GM12878 (cell line): ENCODE measurements around the gene IER3. TPM values are rescaled to one million over a fixed set of nuclear protein-coding genes. Genes with fewer than 3 reads are reported as not detected.

ENCODE experiments used
- ATF3 ChIP-seq: IDR thresholded peaks from 2 replicates; pipeline ENCODE4 v1.6.1; 2011; ENCODE audit warnings: low read depth, mild to moderate bottlenecking, low read length, moderate library complexity, borderline replicate concordance; ENCODE audit errors: extremely low read depth
- ATF7 ChIP-seq: fragments of 450-650 bp; IDR thresholded peaks from 2 replicates; pipeline ENCODE4 v1.6.1; 2016; ENCODE audit warnings: low read depth, mild to moderate bottlenecking
- BMI1 ChIP-seq: fragments of 450-650 bp; IDR thresholded peaks from 2 replicates; pipeline ENCODE4 v1.6.1; 2016; ENCODE audit warnings: mild to moderate bottlenecking, moderate library complexity, borderline replicate concordance
- CBX3 ChIP-seq: fragments of 200-600 bp; sonication (generic); IDR thresholded peaks from 2 replicates; pipeline ENCODE4 v1.6.1; 2016; ENCODE audit warnings: low read depth, borderline replicate concordance
- CBX5 ChIP-seq: sonication (generic); IDR thresholded peaks from 2 replicates; pipeline ENCODE4 v1.6.1; 2016; ENCODE audit warnings: low read depth, moderate library complexity, mild to moderate bottlenecking, inconsistent platforms
- CHD2 ChIP-seq: IDR thresholded peaks from 2 replicates; pipeline ENCODE4 v1.6.1; 2011; ENCODE audit warnings: low read depth, low read length, improper control_type of control experiment, borderline replicate concordance
- CREB1 ChIP-seq: IDR thresholded peaks from 2 replicates; pipeline ENCODE4 v1.6.1; 2012; ENCODE audit warnings: low read depth, mild to moderate bottlenecking, inconsistent platforms
- E2F8 ChIP-seq: fragments of 450-650 bp; IDR thresholded peaks from 2 replicates; pipeline ENCODE4 v1.6.1; 2018; ENCODE audit warnings: mild to moderate bottlenecking, low read depth, moderate library complexity; ENCODE audit not compliant: partially characterized antibody
- EED ChIP-seq: sonication (generic); IDR thresholded peaks from 2 replicates; pipeline ENCODE4 v1.6.1; 2016; ENCODE audit warnings: antibody characterized with exemption, low read depth
- FOS ChIP-seq: IDR thresholded peaks from 3 replicates; pipeline ENCODE4 v1.6.1; 2011; ENCODE audit warnings: borderline replicate concordance; ENCODE audit not compliant: insufficient read length; ENCODE audit errors: extremely low read depth
- MEF2A ChIP-seq: IDR thresholded peaks from 2 replicates; pipeline ENCODE4 v1.6.1; 2011; ENCODE audit warnings: low read depth, mild to moderate bottlenecking, low read length, moderate library complexity; ENCODE audit not compliant: insufficient read depth
- MLLT1 ChIP-seq: fragments of 450-650 bp; IDR thresholded peaks from 2 replicates; pipeline ENCODE4 v1.6.1; 2016; ENCODE audit warnings: mild to moderate bottlenecking
- NFIC ChIP-seq: IDR thresholded peaks from 2 replicates; pipeline ENCODE4 v1.6.1; 2012; ENCODE audit warnings: low read depth, mild to moderate bottlenecking, inconsistent platforms, low read length, moderate library complexity
- POLR2AphosphoS2 ChIP-seq: IDR thresholded peaks from 2 replicates; pipeline ENCODE4 v1.6.1; 2011; ENCODE audit warnings: low read depth, mild to moderate bottlenecking, low read length, improper control_type of control experiment, moderate library complexity
- RELB ChIP-seq: fragments of 450-650 bp; IDR thresholded peaks from 2 replicates; pipeline ENCODE4 v1.6.1; 2017; ENCODE audit warnings: low read depth, mild to moderate bottlenecking, moderate library complexity
- TARDBP ChIP-seq: IDR thresholded peaks from 2 replicates; pipeline ENCODE4 v1.6.1; 2016; ENCODE audit warnings: borderline replicate concordance
- TCF3 ChIP-seq: IDR thresholded peaks from 2 replicates; pipeline ENCODE4 v1.6.1; 2012; ENCODE audit warnings: low read depth, mild to moderate bottlenecking, low read length, borderline replicate concordance; ENCODE audit not compliant: insufficient read depth
- YY1 ChIP-seq: IDR thresholded peaks from 2 replicates; pipeline ENCODE4 v1.6.1; 2011; ENCODE audit warnings: low read depth, mild to moderate bottlenecking, low read length
- ZNF592 ChIP-seq: fragments of 450-650 bp; IDR thresholded peaks from 2 replicates; pipeline ENCODE4 v1.6.1; 2017; ENCODE audit warnings: mild to moderate bottlenecking, moderate library complexity
- polyA plus RNA-seq, 11 experiments: library from polyadenylated mRNA; depleted of rRNA in 4 of 11; unstranded in 6 of 11; stranded (reverse) in 5 of 11; fragments of >200 nt; fragmentation: Nextera tagmentation in 4 of 11; fragmentation: Illumina TruSeq in 1 of 11; extraction: Ambion mirVana in 4 of 11; extraction: Trizol in 1 of 11; gene quantifications; 1 replicate in 1 of 11; 2 replicates in 10 of 11; pipeline versions ENCODE4 v1.2.1 to v1.2.3, GENCODE V29; 2011 to 2016; ENCODE audit warnings: inconsistent platforms in 2 of 11, missing spikeins in 2 of 11, low read depth in 1 of 11
- total RNA-seq, 4 experiments: library from RNA; depleted of rRNA in 3 of 4; stranded (reverse); fragments of >200 nt in 3 of 4; fragmentation: Illumina TruSeq in 1 of 4; extraction: Trizol in 1 of 4; gene quantifications; 2 replicates each; pipeline versions ENCODE4 v1.2.1 to v1.2.3, GENCODE V29; 2013 to 2021

The IER3 gene
- total and polyA plus RNA-seq, 10 of the 15 experiments (the other 5 are each of a cell fraction or from before 2014, with no cell fraction given): 1.9 to 100 (median 32.3) TPM

- TF ChIP-seq ATF3 (no peak), CHD2 (peak; percentile 54; the same call in 1 of the 2 replicates), CBX3 (no peak), E2F8 (no peak), ZNF592 (no peak), POLR2AphosphoS2 (no peak), ATF7 (peak; percentile 95), YY1 (0 out of 2 replicates have a peak, but pooled peaks have one; percentile 6), FOS (no peak), BMI1 (peak; percentile 68; the same call in 1 of the 2 replicates), NFIC (peak; percentile 63), TCF3 (no peak), MEF2A (no peak), EED (peak; percentile 33; the same call in 1 of the 2 replicates), MLLT1 (peak; percentile 79; the same call in 1 of the 2 replicates), RELB (peak; percentile 97), CREB1 (no peak; the same call in 1 of the 2 replicates), CBX5 (no peak), TARDBP (no peak)
These were observed 23.0 kb upstream of the IER3 start (continued) for GRCh38 chr6:30767158-30767943.
